Esophagus muscularis mucosa (tissue), 4 donors: Measurements from ENCODE around the gene TGFBR2. TPM values are rescaled to one million over a fixed set of nuclear protein-coding genes. Genes with fewer than 3 reads are reported as not detected.

ENCODE experiments used
- DNase-seq: peaks from one replicate; pipeline ENCODE4 v3.0.0-alpha.2; 2017; ENCODE audit errors: extremely low spot score
- H3K27ac ChIP-seq, 4 donors: fragments of 200-600 bp; sonication (generic); replicated peaks in 1 of 4; 1 replicate in 3 of 4; 2 replicates in 1 of 4; pipeline ENCODE4 v1.5.1; 2016 to 2019; ENCODE audit warnings: mild to moderate bottlenecking in 1 of 4
- H3K27me3 ChIP-seq, 4 donors: fragments of 200-600 bp; sonication (generic); one replicate each; pipeline versions ENCODE4 v1.5.1 to v1.6.0; 2016 to 2019
- H3K36me3 ChIP-seq, 4 donors: fragments of 200-600 bp; sonication (generic); one replicate each; pipeline ENCODE4 v1.5.1; 2016 to 2019
- H3K4me1 ChIP-seq, 4 donors: fragments of 200-600 bp; sonication (generic); one replicate each; pipeline ENCODE4 v1.5.1; 2016 to 2019
- H3K4me3 ChIP-seq, 4 donors: fragments of 200-600 bp; sonication (generic); 1 replicate in 2 of 4; 2 replicates in 2 of 4; pipeline ENCODE4 v1.5.1; 2016 to 2019; ENCODE audit warnings: mild to moderate bottlenecking in 4 of 4, moderate library complexity in 1 of 4
- H3K9me3 ChIP-seq, 4 donors: fragments of 200-600 bp; sonication (generic); 1 replicate in 3 of 4; 2 replicates in 1 of 4; pipeline ENCODE4 v1.5.1; 2016 to 2019
- CTCF ChIP-seq, 3 experiments: fragments of 200-600 bp in 2 of 3; fragments of 450-650 bp in 1 of 3; sonication (generic) in 2 of 3; IDR thresholded peaks; one replicate each; pipeline ENCODE4 v1.5.1; 2017 to 2019; ENCODE audit warnings: antibody characterized with exemption in 3 of 3, mild to moderate bottlenecking in 2 of 3, moderate library complexity in 1 of 3
- EP300 ChIP-seq: sonication (generic); formaldehyde crosslinking; IDR thresholded peaks from one replicate; pipeline ENCODE4 v1.6.1; 2017; ENCODE audit warnings: antibody characterized with exemption
- POLR2A ChIP-seq: fragments of 450-650 bp; IDR thresholded peaks from one replicate; pipeline ENCODE4 v1.6.1; 2017; ENCODE audit warnings: antibody characterized with exemption, moderate library complexity, mild to moderate bottlenecking, low read depth
- POLR2AphosphoS5 ChIP-seq, 2 donors: sonication (generic); formaldehyde crosslinking; IDR thresholded peaks; one replicate each; pipeline ENCODE4 v1.6.1; 2017; ENCODE audit warnings: antibody characterized with exemption in 2 of 2
- WGBS: methylation state at CpG from one replicate; pipeline ENCODE4 v1.1.5; 2018; 5-methylcytosine and 5-hydroxymethylcytosine counted together
- intact Hi-C: fragments of 100-400 bp; cut with DNase I; formaldehyde crosslinking; loops from one replicate; pipeline ENCODE4 v1.15.1; 2023
- total RNA-seq, 4 donors: library from RNA; depleted of rRNA; stranded (reverse); fragments of >200 nt; gene quantifications; one replicate each; pipeline versions ENCODE4 v1.1.0 to v1.2.1, GENCODE V29; 2016

TGFBR2 gene
- total RNA-seq, 4 donors from 2014 or later, result 202 to 292 (median 261) TPM

GRCh38 chr3:30581982-30582381, 24.4 kb upstream of the TGFBR2 start:
- no peaks in the 10 kb centered on the region for H3K9me3 ChIP-seq
- intact Hi-C loops, result no loop called here
- no peak for DNase-seq
- no peak overlapping the region for H3K27ac ChIP-seq
- TF ChIP-seq POLR2A, result no peak
- no peaks in the 10 kb centered on the region for H3K36me3 ChIP-seq
- no peak overlapping the region for H3K4me3 ChIP-seq
- H3K4me1 ChIP-seq, result peaks cover 0 to 7% (median 2%) of the 10 kb centered on the region in 4 donors
- no peaks in the 10 kb centered on the region for H3K27me3 ChIP-seq
- WGBS, result 95% methylated on average over 2 of the region's 2 CpGs

GRCh38 chr3:30583973-30584372, 22.4 kb upstream of the TGFBR2 start:
- Histone ChIP-seq H3K27me3 (no peaks in the 10 kb centered on the region), H3K4me3 (no peak overlapping the region), H3K9me3 (no peaks in the 10 kb centered on the region), H3K4me1 (no peaks in the 10 kb centered on the region), H3K36me3 (no peaks in the 10 kb centered on the region), H3K27ac (no peak overlapping the region)
- no peak for DNase-seq
- intact Hi-C loops, result no loop called here
- WGBS, result 91% methylated on average over 1 of the region's 1 CpG
- TF ChIP-seq CTCF (IDR thresholded peaks at IDR 0.05) (no peak), EP300 (no peak), POLR2AphosphoS5 (IDR thresholded peaks at IDR 0.05) (no peak), POLR2A (no peak)

- no peak overlapping the region for H3K4me3 ChIP-seq
- intact Hi-C loops, result no loop called here
- no peaks in the 10 kb centered on the region for H3K9me3 ChIP-seq
- WGBS, result 97% methylated on average over 4 of the region's 4 CpGs
- no peaks in the 10 kb centered on the region for H3K36me3 ChIP-seq
- H3K4me1 ChIP-seq, result no peaks in the 10 kb centered on the region
- no peaks in the 10 kb centered on the region for H3K27me3 ChIP-seq
- DNase-seq, result no peak
- H3K27ac ChIP-seq, result no peak overlapping the region
- TF ChIP-seq POLR2AphosphoS5 (IDR thresholded peaks at IDR 0.05), result no peak
- TF ChIP-seq CTCF (IDR thresholded peaks at IDR 0.05), result no peak
- no peak for TF ChIP-seq EP300
- no peak for TF ChIP-seq POLR2A
Measured at GRCh38 chr3:30585654-30586053, 20.7 kb upstream of the TGFBR2 start.

GRCh38 chr3:30586096-30586805, 20.1 kb upstream of the TGFBR2 start:
- H3K4me1 ChIP-seq, result no peaks in the 10 kb centered on the region
- no peaks in the 10 kb centered on the region for H3K27me3 ChIP-seq
- no peaks in the 10 kb centered on the region for H3K36me3 ChIP-seq
- intact Hi-C loops, result no loop called here
- no peak overlapping the region for H3K4me3 ChIP-seq
- TF ChIP-seq POLR2A (no peak), POLR2AphosphoS5 (IDR thresholded peaks at IDR 0.05) (no peak), EP300 (no peak), CTCF (IDR thresholded peaks at IDR 0.05) (no peak)
- WGBS, result 73% methylated on average over 4 of the region's 4 CpGs
- no peak overlapping the region for H3K27ac ChIP-seq
- no peaks in the 10 kb centered on the region for H3K9me3 ChIP-seq
- no peak for DNase-seq

- Histone ChIP-seq H3K36me3 (no peaks in the 10 kb centered on the region), H3K27me3 (no peaks in the 10 kb centered on the region), H3K4me1 (no peaks in the 10 kb centered on the region), H3K9me3 (no peaks in the 10 kb centered on the region), H3K4me3 (no peak overlapping the region), H3K27ac (no peak overlapping the region)
- TF ChIP-seq CTCF (IDR thresholded peaks at IDR 0.05) (no peak), POLR2AphosphoS5 (IDR thresholded peaks at IDR 0.05) (no peak), POLR2A (no peak), EP300 (no peak)
- intact Hi-C loops, result no loop called here
- WGBS, result 82% methylated on average over 4 of the region's 4 CpGs
- no peak for DNase-seq
Measured at GRCh38 chr3:30586806-30587486, 19.5 kb upstream of the TGFBR2 start.
